NCI-H748 treated with DMSO at 0.1 percent for 48 hours (cell line): ENCODE measurements around the gene RNF5.
"Not testable (repeated sequence)": the region's sequence is repeated elsewhere in the genome, so short reads cannot be mapped to it uniquely, and the experiment has no call there.

ENCODE experiments used
- DNase-seq: peaks from one replicate; lab custom pipeline; 2025; lab: John Stamatoyannopoulos, UW

RNF5 gene

GRCh38 chr6:32189742-32190053, 11.5 kb downstream of the RNF5 start:
- no peak for DNase-seq

GRCh38 chr6:32190054-32190851, 12.0 kb downstream of the RNF5 start, which contains the start of gene PBX2:
Gene PBX2, minus strand, starts transcription at chr6:32190202. Its CDS starts 287 bp downstream, at chr6:32189915.
- peak; percentile 94 for DNase-seq

- DNase-seq, result no peak
These were observed 12.9 kb downstream of the RNF5 start for GRCh38 chr6:32190911-32191677.

GRCh38 chr6:32191696-32192607, 13.7 kb downstream of the RNF5 start:
- DNase-seq, result no peak

- no peak for DNase-seq
These were observed 14.4 kb downstream of the RNF5 start, which contains the start of gene GPSM3 for GRCh38 chr6:32192608-32193039. Gene GPSM3, minus strand, starts transcription at chr6:32192643. Its CDS starts 130 bp downstream, at chr6:32192513.

GRCh38 chr6:32193096-32193495, 14.9 kb downstream of the RNF5 start:
- not testable (repeated sequence) for DNase-seq

- no peak for DNase-seq
These were observed 16.2 kb downstream of the RNF5 start for GRCh38 chr6:32194388-32194787.

GRCh38 chr6:32194825-32195651, 16.8 kb downstream of the RNF5 start:
- no peak for DNase-seq

GRCh38 chr6:32195652-32195901, 17.4 kb downstream of the RNF5 start:
- peak; percentile 97 for DNase-seq

- DNase-seq, result peak; percentile 88
These were observed 17.9 kb downstream of the RNF5 start for GRCh38 chr6:32195902-32196681.

- peak; percentile 58 for DNase-seq
These were observed 18.7 kb downstream of the RNF5 start for GRCh38 chr6:32196682-32197616.

- no peak for DNase-seq
These were observed 20.1 kb downstream of the RNF5 start for GRCh38 chr6:32198345-32198696.

- DNase-seq, result no peak
These were observed 20.7 kb downstream of the RNF5 start for GRCh38 chr6:32198866-32199265.

GRCh38 chr6:32200711-32201475, 22.7 kb downstream of the RNF5 start:
- no peak for DNase-seq

- no peak for DNase-seq
These were observed 24.0 kb downstream of the RNF5 start for GRCh38 chr6:32202186-32202585.

- no peak for DNase-seq
These were observed 25.4 kb downstream of the RNF5 start for GRCh38 chr6:32203426-32204267.

GRCh38 chr6:32204268-32204715, 26.1 kb downstream of the RNF5 start:
- no peak for DNase-seq

GRCh38 chr6:32208996-32209395, 30.8 kb downstream of the RNF5 start:
- DNase-seq, result no peak
